OCI-LY7 (cell line): ENCODE data around the gene CCDC194.

Experiments
- CTCF ChIP-seq: fragments of 200-600 bp; sonication (generic); conservative IDR thresholded peaks from 2 replicates; pipeline ENCODE4 v1.5.1; 2014; ENCODE audit warnings: mild to moderate bottlenecking, antibody characterized with exemption, low read length, moderate library complexity, mixed read lengths
- EZH2phosphoT487 ChIP-seq: fragments of 200-600 bp; sonication (generic); IDR thresholded peaks from 2 replicates; pipeline ENCODE4 v1.6.1; 2018; ENCODE audit warnings: low read depth, borderline replicate concordance, mild to moderate bottlenecking, mixed run types, antibody characterized with exemption, low read length, moderate library complexity, mixed read lengths

DNA sequence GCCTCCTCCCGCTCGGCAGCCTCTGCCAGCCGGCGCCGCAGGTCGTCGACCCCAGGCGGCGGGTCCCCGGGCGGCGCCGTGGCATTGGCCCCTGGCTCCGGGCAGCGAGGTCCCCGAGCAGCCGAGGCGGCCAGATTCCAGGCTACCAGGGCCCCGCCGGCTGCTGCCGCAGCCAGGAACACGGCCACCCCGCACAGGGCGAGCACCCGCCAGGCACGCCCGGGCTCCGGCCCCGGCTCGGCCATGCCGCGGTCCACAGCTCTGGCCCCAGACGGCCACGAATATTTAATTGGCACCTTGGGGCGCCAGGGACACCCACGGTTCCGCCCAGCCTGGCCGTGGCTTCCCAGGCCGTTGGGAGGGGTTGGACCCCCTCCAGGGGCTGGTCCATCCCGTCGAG, at the start of gene CCDC194:
- TF ChIP-seq CTCF (no peak), EZH2phosphoT487 (no peak)
